SK-N-SH treated with all-trans-retinoic acid at 6 μM for 48 hours (cell line): ENCODE measurements around the gene DEFB113.

ENCODE experiments used
- ATAC-seq: fragments of 200-7000 bp; cut with Tn5 transposase; 3 replicates; pipeline ENCODE4 v1.9.1; 2020; ENCODE audit warnings: mild to moderate bottlenecking, moderate library complexity
- ARNTL ChIP-seq: fragments of 450-650 bp; formaldehyde crosslinking; IDR thresholded peaks from 2 replicates; pipeline ENCODE4 v1.5.0; 2020; ENCODE audit warnings: low read depth, mild to moderate bottlenecking, moderate library complexity, borderline replicate concordance
- BACH2 ChIP-seq: fragments of 250-450 bp; sonication (Bioruptor Pico); IDR thresholded peaks from 2 replicates; pipeline ENCODE4 v1.9.0; 2021; ENCODE audit warnings: mild to moderate bottlenecking, borderline replicate concordance
- CSDC2 ChIP-seq: fragments of 250-450 bp; sonication (Bioruptor Pico); IDR thresholded peaks from 2 replicates; pipeline ENCODE4 v1.5.0; 2020; ENCODE audit warnings: mild to moderate bottlenecking, moderate library complexity
- ESRRG ChIP-seq: fragments of 250-450 bp; sonication (Bioruptor Pico); IDR thresholded peaks from 2 replicates; pipeline ENCODE4 v1.6.1; 2021; ENCODE audit warnings: mild to moderate bottlenecking
- GLIS3 ChIP-seq: fragments of 250-450 bp; sonication (Bioruptor Pico); IDR thresholded peaks from 2 replicates; pipeline ENCODE4 v1.5.0; 2020; ENCODE audit warnings: mild to moderate bottlenecking, moderate library complexity
- ISL1 ChIP-seq: fragments of 250-450 bp; sonication (Bioruptor Pico); IDR thresholded peaks from 2 replicates; pipeline ENCODE4 v2.1.2; 2022; ENCODE audit warnings: mild to moderate bottlenecking, moderate library complexity
- OSR1 ChIP-seq: fragments of 250-450 bp; sonication (Bioruptor Pico); IDR thresholded peaks from 2 replicates; pipeline ENCODE4 v1.8.0; 2022; ENCODE audit warnings: moderate library complexity, mild to moderate bottlenecking, inconsistent platforms
- PPARA ChIP-seq: fragments of 250-450 bp; sonication (Bioruptor Pico); IDR thresholded peaks from 2 replicates; pipeline ENCODE4 v1.5.0; 2020; ENCODE audit warnings: mild to moderate bottlenecking, borderline replicate concordance
- RARB ChIP-seq: fragments of 250-450 bp; sonication (Bioruptor Pico); IDR thresholded peaks from 2 replicates; pipeline ENCODE4 v1.8.0; 2021; ENCODE audit warnings: mild to moderate bottlenecking, moderate library complexity
- SNAI2 ChIP-seq: fragments of 250-450 bp; sonication (Bioruptor Pico); IDR thresholded peaks from 2 replicates; pipeline ENCODE4 v1.5.0; 2020; ENCODE audit warnings: mild to moderate bottlenecking, moderate library complexity
- TCF4 ChIP-seq: fragments of 250-450 bp; sonication (Bioruptor Pico); IDR thresholded peaks from 2 replicates; pipeline ENCODE4 v1.8.0; 2021; ENCODE audit warnings: mild to moderate bottlenecking, moderate library complexity, borderline replicate concordance
- TOX ChIP-seq: fragments of 250-450 bp; sonication (Bioruptor Pico); IDR thresholded peaks from 2 replicates; pipeline ENCODE4 v1.8.0; 2021; ENCODE audit warnings: mild to moderate bottlenecking, moderate library complexity, borderline replicate concordance
- ZFP3 ChIP-seq: fragments of 250-450 bp; sonication (Bioruptor Pico); IDR thresholded peaks from 2 replicates; pipeline ENCODE4 v1.5.0; 2020; ENCODE audit warnings: mild to moderate bottlenecking, moderate library complexity
- ZFP30 ChIP-seq: fragments of 450-650 bp; formaldehyde crosslinking; IDR thresholded peaks from 2 replicates; pipeline ENCODE4 v1.5.0; 2022; ENCODE audit warnings: mild to moderate bottlenecking, moderate library complexity
- ZNF565 ChIP-seq: fragments of 450-650 bp; formaldehyde crosslinking; conservative IDR thresholded peaks from 2 replicates; pipeline ENCODE4 v1.5.0; 2020; ENCODE audit warnings: low read depth, mild to moderate bottlenecking, moderate library complexity
- ZNF70 ChIP-seq: fragments of 450-650 bp; formaldehyde crosslinking; IDR thresholded peaks from 2 replicates; pipeline ENCODE4 v1.5.0; 2020; ENCODE audit warnings: mild to moderate bottlenecking, moderate library complexity
- ZNF8 ChIP-seq: fragments of 450-650 bp; formaldehyde crosslinking; IDR thresholded peaks from 2 replicates; pipeline ENCODE4 v1.5.0; 2020; ENCODE audit warnings: mild to moderate bottlenecking, moderate library complexity
- TF ChIP-seq, protein P1 (sequence below): fragments of 250-450 bp; sonication (Bioruptor Pico); IDR thresholded peaks from 2 replicates; pipeline ENCODE4 v1.8.0; 2020; ENCODE audit warnings: mild to moderate bottlenecking, moderate library complexity, borderline replicate concordance
- TF ChIP-seq, protein P2 (sequence below): fragments of 250-450 bp; sonication (Bioruptor Pico); IDR thresholded peaks from 2 replicates; pipeline ENCODE4 v1.5.1; 2021; ENCODE audit warnings: mild to moderate bottlenecking, moderate library complexity
- TF ChIP-seq, protein P3 (sequence below): fragments of 250-450 bp; sonication (Bioruptor Pico); IDR thresholded peaks from 2 replicates; pipeline ENCODE4 v1.5.0; 2020; ENCODE audit warnings: mild to moderate bottlenecking, moderate library complexity
- TF ChIP-seq, protein P4 (sequence below): fragments of 250-450 bp; sonication (Bioruptor Pico); IDR thresholded peaks from 2 replicates; pipeline ENCODE4 v1.5.1; 2020; ENCODE audit warnings: low read depth, mild to moderate bottlenecking, moderate library complexity
- TF ChIP-seq, protein P5 (sequence below): fragments of 250-450 bp; sonication (Bioruptor Pico); IDR thresholded peaks from 2 replicates; pipeline ENCODE4 v1.8.0; 2021; ENCODE audit warnings: low read depth, mild to moderate bottlenecking, moderate library complexity, borderline replicate concordance

The DEFB113 gene

DNA sequence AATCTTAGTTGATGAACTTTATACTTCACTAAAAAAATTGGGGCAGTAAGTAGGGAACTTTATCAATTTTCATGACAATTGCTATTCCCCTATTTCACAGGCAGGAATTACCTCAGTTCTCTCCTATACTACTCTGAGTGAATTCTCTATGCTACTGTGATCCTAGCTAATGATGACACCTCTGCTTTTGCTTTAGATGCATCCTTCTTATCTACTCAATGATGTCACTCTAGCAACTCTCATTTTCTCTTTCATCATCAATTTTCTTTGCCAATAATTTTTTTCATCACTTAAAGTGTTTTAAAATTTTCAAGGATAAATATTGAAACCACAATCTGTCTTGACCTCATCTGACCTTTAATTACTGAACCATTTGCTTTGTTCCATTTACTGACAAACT lies 13.6 kb downstream of the DEFB113 start:
- TF ChIP-seq, protein P1, sequence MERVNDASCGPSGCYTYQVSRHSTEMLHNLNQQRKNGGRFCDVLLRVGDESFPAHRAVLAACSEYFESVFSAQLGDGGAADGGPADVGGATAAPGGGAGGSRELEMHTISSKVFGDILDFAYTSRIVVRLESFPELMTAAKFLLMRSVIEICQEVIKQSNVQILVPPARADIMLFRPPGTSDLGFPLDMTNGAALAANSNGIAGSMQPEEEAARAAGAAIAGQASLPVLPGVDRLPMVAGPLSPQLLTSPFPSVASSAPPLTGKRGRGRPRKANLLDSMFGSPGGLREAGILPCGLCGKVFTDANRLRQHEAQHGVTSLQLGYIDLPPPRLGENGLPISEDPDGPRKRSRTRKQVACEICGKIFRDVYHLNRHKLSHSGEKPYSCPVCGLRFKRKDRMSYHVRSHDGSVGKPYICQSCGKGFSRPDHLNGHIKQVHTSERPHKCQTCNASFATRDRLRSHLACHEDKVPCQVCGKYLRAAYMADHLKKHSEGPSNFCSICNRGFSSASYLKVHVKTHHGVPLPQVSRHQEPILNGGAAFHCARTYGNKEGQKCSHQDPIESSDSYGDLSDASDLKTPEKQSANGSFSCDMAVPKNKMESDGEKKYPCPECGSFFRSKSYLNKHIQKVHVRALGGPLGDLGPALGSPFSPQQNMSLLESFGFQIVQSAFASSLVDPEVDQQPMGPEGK (CRISPR knock-in tag), result no peak
- no peak for TF ChIP-seq TOX (CRISPR knock-in tag)
- no peak for TF ChIP-seq ZNF8 (CRISPR knock-in tag)
- TF ChIP-seq PPARA (CRISPR knock-in tag), result no peak
- TF ChIP-seq, protein P2, sequence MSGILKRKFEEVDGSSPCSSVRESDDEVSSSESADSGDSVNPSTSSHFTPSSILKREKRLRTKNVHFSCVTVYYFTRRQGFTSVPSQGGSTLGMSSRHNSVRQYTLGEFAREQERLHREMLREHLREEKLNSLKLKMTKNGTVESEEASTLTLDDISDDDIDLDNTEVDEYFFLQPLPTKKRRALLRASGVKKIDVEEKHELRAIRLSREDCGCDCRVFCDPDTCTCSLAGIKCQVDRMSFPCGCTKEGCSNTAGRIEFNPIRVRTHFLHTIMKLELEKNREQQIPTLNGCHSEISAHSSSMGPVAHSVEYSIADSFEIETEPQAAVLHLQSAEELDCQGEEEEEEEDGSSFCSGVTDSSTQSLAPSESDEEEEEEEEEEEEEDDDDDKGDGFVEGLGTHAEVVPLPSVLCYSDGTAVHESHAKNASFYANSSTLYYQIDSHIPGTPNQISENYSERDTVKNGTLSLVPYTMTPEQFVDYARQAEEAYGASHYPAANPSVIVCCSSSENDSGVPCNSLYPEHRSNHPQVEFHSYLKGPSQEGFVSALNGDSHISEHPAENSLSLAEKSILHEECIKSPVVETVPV (CRISPR knock-in tag), result no peak
- TF ChIP-seq ARNTL, result no peak
- TF ChIP-seq BACH2, result no peak
- no peak for TF ChIP-seq GLIS3 (CRISPR knock-in tag)
- TF ChIP-seq TCF4 (CRISPR knock-in tag), result no peak
- TF ChIP-seq, protein P3, sequence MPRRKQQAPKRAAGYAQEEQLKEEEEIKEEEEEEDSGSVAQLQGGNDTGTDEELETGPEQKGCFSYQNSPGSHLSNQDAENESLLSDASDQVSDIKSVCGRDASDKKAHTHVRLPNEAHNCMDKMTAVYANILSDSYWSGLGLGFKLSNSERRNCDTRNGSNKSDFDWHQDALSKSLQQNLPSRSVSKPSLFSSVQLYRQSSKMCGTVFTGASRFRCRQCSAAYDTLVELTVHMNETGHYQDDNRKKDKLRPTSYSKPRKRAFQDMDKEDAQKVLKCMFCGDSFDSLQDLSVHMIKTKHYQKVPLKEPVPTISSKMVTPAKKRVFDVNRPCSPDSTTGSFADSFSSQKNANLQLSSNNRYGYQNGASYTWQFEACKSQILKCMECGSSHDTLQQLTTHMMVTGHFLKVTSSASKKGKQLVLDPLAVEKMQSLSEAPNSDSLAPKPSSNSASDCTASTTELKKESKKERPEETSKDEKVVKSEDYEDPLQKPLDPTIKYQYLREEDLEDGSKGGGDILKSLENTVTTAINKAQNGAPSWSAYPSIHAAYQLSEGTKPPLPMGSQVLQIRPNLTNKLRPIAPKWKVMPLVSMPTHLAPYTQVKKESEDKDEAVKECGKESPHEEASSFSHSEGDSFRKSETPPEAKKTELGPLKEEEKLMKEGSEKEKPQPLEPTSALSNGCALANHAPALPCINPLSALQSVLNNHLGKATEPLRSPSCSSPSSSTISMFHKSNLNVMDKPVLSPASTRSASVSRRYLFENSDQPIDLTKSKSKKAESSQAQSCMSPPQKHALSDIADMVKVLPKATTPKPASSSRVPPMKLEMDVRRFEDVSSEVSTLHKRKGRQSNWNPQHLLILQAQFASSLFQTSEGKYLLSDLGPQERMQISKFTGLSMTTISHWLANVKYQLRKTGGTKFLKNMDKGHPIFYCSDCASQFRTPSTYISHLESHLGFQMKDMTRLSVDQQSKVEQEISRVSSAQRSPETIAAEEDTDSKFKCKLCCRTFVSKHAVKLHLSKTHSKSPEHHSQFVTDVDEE (CRISPR knock-in tag), result no peak
- TF ChIP-seq ESRRG (CRISPR knock-in tag), result no peak
- no peak for TF ChIP-seq ZNF70 (CRISPR knock-in tag)
- no peak for TF ChIP-seq CSDC2 (CRISPR knock-in tag)
- no peak for TF ChIP-seq SNAI2 (CRISPR knock-in tag)
- no peak for TF ChIP-seq ZNF565 (CRISPR knock-in tag)
- no peak for TF ChIP-seq RARB (CRISPR knock-in tag)
- TF ChIP-seq ZFP30, result no peak
- TF ChIP-seq ISL1 (CRISPR knock-in tag), result no peak
- no peak for ATAC-seq

DNA sequence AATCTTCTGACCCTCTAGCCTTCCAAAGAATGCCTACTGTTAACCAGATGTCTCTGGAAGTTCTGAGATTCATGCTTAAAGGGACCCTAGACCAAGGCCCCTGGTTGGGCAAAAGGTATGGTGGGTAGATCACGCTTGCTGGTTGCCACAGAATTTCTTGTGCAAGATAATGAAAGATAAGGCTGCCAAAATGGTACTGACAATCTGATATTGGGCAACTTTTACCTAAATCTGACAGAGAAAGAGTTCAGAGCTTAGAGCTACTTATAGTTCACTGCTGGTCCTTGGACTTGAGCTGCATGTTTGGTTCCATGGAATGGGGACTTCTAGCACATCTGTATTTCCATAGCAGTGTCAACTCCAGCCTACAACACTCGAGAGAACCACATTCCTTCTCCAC lies 17.5 kb downstream of the DEFB113 start:
- TF ChIP-seq SNAI2 (CRISPR knock-in tag) (no peak), OSR1 (CRISPR knock-in tag) (no peak), ARNTL (no peak), ZNF70 (CRISPR knock-in tag) (no peak), PPARA (CRISPR knock-in tag) (no peak), ISL1 (CRISPR knock-in tag) (no peak), ZFP3 (CRISPR knock-in tag) (no peak), ZNF565 (CRISPR knock-in tag) (no peak), TOX (CRISPR knock-in tag) (no peak), CSDC2 (CRISPR knock-in tag) (no peak), ESRRG (CRISPR knock-in tag) (no peak)
- TF ChIP-seq, protein P3 (CRISPR knock-in tag), result no peak
- TF ChIP-seq, protein P4, sequence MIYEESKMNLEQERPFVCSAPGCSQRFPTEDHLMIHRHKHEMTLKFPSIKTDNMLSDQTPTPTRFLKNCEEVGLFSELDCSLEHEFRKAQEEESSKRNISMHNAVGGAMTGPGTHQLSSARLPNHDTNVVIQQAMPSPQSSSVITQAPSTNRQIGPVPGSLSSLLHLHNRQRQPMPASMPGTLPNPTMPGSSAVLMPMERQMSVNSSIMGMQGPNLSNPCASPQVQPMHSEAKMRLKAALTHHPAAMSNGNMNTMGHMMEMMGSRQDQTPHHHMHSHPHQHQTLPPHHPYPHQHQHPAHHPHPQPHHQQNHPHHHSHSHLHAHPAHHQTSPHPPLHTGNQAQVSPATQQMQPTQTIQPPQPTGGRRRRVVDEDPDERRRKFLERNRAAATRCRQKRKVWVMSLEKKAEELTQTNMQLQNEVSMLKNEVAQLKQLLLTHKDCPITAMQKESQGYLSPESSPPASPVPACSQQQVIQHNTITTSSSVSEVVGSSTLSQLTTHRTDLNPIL (CRISPR knock-in tag), result no peak
- TF ChIP-seq, protein P2 (CRISPR knock-in tag), result no peak
- TF ChIP-seq, protein P5, sequence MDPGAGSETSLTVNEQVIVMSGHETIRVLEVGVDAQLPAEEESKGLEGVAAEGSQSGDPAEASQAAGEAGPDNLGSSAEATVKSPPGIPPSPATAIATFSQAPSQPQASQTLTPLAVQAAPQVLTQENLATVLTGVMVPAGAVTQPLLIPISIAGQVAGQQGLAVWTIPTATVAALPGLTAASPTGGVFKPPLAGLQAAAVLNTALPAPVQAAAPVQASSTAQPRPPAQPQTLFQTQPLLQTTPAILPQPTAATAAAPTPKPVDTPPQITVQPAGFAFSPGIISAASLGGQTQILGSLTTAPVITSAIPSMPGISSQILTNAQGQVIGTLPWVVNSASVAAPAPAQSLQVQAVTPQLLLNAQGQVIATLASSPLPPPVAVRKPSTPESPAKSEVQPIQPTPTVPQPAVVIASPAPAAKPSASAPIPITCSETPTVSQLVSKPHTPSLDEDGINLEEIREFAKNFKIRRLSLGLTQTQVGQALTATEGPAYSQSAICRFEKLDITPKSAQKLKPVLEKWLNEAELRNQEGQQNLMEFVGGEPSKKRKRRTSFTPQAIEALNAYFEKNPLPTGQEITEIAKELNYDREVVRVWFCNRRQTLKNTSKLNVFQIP (CRISPR knock-in tag), result no peak
- ATAC-seq, result no peak
